Hindlimb muscle (tissue), 1 donor: ENCODE data around the gene MARCHF9. TPM values are rescaled to one million over a fixed set of nuclear protein-coding genes. Genes with fewer than 3 reads are reported as not detected.
"Not testable (repeated sequence)": the region's sequence is repeated elsewhere in the genome, so short reads cannot be mapped to it uniquely, and the experiment has no call there.

ENCODE experiments used
- DNase-seq: peaks from one replicate; pipeline ENCODE4 v3.0.0-alpha.2; 2013
- polyA plus RNA-seq: library from polyadenylated mRNA; unstranded; fragments of 120-200 nt; gene quantifications from one replicate; pipeline ENCODE4 v1.2.1, GENCODE V29; 2013; ENCODE audit not compliant: insufficient read length

The MARCHF9 gene, protein sequence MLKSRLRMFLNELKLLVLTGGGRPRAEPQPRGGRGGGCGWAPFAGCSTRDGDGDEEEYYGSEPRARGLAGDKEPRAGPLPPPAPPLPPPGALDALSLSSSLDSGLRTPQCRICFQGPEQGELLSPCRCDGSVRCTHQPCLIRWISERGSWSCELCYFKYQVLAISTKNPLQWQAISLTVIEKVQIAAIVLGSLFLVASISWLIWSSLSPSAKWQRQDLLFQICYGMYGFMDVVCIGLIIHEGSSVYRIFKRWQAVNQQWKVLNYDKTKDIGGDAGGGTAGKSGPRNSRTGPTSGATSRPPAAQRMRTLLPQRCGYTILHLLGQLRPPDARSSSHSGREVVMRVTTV
- 9.6 TPM for polyA plus RNA-seq

DNA sequence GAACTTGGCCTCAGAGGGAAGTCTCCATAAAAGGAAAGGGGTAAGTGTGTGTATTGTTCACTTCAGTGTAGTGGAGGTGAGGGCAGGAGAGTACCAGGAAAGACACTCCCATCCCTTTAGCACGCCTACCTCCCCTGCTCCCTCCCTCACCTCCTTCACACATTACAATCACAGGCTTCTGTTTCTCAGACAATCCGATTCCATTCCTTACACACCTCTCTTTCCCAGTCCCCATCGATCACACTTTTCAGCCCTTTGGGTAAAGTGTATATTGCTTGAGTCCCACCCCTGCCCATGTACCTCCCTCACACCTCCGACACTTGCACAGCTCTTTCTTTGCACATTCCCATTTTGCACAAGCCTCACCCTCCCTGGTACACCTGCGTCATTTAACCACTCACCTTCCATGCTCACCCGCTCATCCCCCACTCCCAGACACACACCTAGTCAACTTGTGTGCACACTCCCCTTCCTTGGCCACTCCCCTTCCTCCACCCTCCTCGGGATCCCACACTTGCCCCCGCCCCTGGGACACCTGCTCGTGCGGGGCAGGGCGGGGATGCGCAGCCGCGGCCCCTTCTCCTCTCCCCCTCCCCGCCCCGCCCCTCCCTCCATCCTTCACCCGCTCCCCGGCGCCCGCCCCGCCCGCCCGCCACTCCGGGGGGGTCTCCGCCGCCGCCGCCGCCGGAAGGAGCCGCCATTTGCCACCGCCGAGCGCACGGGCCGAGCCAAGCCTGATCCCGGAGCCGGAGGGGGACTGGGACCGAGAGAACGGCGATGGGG is at the start of gene MARCHF9:
Gene MARCHF9, plus strand, starts transcription at position 693 of the 783 bp plus-strand sequence. CDS start 426 bp downstream, outside the sequence.
- DNase-seq: no peak

DNA sequence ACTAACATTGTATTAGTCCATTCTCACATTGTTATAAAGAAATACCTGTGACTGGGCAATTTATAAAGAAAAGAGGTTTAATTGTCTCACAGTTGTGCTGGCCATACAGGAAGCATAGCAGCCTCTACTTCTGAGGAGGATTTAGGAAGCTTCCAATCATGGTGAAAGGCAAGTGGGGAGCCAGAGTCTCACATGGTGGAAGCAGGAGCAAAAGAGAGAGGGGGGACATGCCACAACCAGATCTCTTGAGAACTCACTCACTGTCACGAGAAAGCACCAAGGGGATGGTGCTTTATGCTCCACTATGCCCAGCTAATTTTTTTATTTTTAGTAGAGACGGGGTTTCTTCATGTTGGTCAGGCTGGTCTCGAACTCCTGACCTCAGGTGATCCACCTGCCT is 47.7 kb upstream of the MARCHF9 start:
- no peak for DNase-seq

DNA sequence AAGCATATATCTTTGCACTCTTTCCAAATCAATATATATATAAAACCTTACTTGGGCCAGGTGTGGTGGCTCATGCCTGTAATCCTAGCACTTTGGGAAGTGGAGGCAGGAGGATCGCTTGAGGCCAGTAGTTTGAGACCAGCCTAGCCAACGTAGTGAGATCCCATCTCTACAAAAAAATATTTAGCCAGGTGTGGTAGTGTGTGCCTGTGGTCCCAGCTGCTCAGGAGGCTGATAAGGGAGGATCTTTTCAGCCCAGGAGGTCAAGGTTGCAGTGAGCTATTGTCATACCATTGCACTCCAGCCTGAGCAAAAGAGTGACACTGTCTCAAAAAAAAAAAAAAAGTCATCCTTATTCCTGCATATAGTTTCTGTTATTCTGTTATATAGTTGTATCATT is 46.6 kb upstream of the MARCHF9 start:
- no peak for DNase-seq

DNA sequence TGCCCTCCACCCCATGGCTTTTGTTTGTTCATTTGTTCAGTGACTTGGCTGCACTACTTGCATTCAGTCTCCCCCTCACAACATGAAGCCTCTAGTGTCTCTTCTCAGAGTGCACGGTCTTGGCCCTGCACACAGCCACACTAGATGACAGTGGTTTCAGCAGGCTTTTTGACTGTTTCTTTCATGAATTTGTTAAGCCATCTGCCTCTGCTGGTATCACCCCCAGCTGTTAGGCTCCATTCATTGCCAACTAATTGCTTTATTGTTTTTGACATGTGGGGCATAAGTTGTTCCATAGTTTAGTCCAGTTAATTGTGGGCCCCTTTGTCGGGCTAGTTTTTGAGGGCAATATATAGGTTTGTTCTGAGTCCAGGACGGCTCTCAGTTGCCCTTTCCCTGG is 42.2 kb upstream of the MARCHF9 start:
- no peak for DNase-seq

DNA sequence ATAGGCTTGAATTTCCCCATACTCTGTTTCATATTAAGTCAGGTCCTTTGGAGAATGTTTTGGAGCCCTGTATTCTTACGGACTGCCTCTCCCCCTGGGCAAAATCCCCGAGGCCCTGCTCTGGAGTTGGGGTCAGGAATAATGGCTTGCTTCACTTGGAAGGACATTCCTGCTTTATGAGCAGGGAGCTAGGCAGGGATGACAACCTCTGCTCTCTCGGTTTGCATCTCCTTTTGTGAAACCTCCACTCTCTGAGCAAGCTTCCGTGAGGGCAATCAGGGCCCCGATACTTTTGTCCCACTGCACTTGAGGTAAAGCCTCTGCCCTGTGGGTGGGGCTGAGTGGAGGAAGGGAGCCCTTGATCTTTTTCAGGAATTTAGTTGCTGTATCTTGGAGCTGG is 41.7 kb upstream of the MARCHF9 start:
- no peak for DNase-seq

DNA sequence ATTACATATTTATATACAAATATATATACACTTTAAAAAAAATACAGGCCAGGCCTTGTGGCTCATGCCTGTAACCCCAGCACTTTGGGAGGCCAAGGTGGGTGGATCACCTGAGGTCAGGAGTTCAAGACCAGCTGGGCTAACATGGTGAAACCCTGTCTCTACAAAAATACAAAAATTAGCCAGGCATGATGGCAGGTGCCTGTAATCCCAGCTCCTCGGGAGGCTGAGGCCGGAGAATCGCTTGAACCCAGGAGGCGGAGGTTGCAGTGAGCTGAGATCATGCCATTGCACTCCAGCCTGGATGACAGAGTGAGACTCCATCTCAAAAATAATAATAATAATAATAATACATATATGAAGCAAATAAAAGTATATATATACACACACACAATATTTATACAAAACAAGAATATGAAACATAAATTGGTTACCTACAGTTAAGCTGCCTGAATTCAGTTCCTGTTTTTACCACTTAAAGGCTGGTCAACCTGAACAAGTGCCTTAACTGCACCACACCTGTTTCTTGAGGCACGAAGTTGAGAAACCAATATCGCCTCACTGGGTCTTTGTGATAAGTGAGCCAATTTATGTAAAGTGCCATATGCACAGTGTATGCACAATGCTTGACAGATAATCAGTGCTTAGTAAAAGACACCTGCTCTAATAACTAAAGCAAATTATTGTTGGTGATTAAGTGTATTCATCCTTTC is 39.7 kb upstream of the MARCHF9 start:
- not testable (repeated sequence) for DNase-seq

DNA sequence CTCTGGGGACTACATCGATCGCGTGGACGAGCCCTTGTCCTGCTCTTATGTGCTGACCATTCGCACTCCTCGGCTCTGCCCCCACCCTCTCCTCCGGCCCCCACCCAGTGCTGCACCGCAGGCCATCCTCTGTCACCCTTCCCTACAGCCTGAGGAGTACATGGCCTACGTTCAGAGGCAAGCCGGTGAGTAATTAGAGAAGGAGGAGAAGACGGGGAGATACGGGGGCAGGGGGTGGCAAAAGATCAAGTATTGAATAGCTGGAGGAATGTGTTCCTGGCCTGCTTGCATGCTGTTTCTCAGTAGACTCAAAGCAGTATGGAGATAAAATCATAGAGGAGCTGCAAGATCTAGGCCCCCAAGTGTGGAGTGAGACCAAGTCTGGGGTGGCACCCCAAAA is 39.1 kb upstream of the MARCHF9 start:
- DNase-seq: no peak

DNA sequence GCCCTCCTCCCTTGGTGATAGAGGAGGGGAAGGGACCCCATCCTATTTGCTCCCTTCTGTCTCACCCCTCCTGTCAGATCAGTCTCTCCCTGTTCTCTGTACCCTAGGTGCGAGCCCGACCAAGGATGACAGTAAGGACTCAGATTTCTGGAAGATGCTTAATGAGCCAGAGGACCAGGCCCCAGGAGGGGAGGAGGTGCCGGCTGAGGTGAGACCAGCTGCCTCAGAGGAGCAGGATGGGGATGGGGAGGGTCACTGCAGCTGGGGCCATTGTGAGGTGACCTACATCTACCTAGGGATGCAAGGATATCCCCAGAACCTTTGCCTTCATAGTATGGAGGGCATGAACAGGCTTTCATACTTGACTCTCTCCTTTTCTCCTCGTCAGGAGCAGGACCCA is 38.6 kb upstream of the MARCHF9 start:
- no peak for DNase-seq

DNA sequence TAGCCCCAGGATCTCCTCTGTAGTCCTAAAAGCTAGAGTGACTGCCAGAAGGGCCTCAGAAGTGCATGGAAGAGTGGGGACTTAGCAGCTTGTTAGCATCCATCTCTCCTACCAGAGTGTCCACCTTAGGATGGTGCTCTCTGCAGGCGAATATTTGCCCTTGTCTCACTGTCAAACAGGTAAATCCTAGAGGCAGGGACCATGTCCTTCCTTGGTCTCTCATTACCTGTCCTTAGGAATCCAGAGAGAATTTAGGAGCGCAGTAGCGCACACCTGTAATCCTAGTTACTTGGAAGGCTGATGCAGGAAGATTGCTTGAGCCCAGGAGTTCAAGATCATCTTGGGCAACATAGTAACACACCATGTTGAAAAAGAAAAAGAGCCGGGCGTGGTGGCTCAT is 37.8 kb upstream of the MARCHF9 start:
- no peak for DNase-seq

DNA sequence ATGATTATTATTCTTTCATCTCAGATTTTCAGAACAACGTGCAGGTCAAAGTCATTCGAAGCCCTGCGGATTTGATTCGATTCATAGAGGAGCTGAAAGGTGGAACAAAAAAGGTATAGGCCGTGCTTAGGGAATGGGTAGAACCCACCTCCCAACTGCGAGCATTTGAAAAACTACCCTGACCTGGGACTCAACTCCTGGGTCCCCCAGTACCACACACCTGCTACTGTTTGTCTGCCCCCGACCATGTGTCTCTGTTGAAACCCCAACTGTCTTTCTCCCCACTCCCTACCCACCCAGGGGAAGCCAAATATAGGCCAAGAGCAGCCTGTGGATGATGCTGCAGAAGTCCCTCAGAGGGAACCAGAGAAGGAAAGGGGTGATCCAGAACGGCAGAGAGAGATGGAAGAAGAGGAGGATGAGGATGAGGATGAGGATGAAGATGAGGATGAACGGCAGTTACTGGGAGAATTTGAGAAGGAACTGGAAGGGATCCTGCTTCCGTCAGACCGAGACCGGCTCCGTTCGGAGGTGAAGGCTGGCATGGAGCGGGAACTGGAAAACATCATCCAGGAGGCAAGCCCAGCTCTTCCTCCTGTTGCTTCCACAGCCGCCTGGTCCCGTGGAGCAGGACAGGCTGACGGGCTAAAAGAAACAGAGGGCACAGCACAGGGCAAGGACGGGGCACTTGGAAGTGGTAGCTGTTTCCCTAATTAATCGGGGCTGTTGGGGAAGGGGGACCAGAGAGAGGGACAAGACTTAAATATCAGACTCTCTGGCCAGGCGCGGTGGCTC is 36.9 kb upstream of the MARCHF9 start:
- DNase-seq: no peak

DNA sequence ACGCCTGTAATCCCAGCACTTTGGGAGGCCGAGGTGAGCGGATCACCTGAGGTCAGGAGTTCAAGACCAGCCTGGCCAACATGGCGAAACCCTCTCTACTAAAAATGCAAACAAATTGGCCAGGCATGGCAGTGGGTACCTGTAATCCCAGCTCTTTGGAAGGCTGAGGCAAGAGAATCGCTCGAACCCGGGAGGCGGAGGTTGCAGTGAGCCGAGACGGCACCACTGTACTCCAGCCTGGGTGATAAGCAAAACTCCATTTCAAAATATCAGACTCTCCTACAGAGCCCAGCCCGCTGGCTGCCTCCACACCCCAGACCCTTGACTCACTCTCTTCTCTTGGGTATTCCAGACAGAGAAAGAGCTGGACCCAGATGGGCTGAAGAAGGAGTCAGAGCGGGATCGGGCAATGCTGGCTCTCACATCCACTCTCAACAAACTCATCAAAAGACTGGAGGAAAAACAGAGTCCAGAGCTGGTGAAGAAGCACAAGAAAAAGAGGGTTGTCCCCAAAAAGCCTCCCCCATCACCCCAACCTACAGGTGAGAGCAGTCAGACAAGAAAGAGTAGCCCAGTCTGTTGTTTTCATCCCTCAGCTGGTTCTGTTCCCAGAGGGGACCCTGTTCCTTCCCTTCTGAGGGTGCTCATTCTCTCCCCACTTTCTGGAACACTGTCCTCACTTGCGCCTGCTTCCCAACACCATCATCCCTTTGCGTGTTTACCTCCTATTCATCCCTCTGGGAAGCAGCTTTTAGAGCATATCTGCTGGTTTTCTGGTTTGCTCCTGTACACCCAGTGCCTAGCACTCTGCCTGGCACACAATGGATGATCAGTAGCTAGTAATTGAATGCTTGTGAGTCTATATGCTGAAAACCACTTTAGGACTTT is 36.0 kb upstream of the MARCHF9 start:
- no peak for DNase-seq

DNA sequence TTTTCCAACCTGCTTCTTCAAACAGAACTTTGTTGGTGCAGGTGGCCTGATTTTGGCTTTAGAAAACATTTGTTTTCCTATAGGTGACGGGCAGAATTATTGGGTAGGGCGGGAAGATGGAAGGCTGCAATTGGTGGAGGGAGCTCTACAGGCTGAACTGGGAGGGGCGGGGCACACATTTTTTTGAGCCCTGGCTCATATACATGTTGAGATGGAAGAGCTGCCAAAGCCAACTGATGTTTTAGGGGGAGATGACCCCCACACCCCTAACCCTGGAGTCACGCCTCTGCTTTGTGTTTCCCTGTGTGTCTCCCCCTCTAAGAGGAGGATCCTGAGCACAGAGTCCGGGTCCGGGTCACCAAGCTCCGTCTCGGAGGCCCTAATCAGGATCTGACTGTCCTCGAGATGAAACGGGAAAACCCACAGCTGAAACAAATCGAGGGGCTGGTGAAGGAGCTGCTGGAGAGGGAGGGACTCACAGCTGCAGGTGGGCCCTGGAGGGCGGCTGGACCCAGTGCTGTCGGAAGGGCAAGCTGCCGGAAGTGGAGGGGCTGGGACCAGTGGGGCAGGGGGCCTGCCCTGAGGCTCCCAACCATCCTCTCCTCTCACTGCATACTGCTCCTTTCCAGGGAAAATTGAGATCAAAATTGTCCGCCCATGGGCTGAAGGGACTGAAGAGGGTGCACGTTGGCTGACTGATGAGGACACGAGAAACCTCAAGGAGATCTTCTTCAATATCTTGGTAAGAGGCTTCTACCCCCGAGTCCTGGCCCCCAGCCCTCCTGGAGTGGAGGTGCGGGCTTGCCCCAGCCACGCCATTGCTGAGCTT is 34.9 kb upstream of the MARCHF9 start:
- no peak for DNase-seq

DNA sequence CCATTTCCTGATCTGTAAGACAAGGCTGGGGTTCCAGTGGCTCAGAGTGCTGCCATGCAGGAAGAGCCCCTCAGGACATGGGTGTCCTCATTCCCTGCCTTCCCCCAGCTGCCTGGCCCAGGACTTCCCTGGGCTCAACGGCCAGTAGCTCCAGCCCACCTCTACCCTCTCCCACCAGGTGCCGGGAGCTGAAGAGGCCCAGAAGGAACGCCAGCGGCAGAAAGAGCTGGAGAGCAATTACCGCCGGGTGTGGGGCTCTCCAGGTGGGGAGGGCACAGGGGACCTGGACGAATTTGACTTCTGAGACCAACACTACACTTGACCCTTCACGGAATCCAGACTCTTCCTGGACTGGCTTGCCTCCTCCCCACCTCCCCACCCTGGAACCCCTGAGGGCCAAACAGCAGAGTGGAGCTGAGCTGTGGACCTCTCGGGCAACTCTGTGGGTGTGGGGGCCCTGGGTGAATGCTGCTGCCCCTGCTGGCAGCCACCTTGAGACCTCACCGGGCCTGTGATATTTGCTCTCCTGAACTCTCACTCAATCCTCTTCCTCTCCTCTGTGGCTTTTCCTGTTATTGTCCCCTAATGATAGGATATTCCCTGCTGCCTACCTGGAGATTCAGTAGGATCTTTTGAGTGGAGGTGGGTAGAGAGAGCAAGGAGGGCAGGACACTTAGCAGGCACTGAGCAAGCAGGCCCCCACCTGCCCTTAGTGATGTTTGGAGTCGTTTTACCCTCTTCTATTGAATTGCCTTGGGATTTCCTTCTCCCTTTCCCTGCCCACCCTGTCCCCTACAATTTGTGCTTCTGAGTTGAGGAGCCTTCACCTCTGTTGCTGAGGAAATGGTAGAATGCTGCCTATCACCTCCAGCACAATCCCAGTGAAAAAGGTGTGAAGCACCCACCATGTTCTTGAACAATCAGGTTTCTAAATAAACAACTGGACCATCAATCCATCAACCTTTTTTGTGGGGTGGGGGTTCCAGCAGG is 34.0 kb upstream of the MARCHF9 start:
- no peak for DNase-seq

DNA sequence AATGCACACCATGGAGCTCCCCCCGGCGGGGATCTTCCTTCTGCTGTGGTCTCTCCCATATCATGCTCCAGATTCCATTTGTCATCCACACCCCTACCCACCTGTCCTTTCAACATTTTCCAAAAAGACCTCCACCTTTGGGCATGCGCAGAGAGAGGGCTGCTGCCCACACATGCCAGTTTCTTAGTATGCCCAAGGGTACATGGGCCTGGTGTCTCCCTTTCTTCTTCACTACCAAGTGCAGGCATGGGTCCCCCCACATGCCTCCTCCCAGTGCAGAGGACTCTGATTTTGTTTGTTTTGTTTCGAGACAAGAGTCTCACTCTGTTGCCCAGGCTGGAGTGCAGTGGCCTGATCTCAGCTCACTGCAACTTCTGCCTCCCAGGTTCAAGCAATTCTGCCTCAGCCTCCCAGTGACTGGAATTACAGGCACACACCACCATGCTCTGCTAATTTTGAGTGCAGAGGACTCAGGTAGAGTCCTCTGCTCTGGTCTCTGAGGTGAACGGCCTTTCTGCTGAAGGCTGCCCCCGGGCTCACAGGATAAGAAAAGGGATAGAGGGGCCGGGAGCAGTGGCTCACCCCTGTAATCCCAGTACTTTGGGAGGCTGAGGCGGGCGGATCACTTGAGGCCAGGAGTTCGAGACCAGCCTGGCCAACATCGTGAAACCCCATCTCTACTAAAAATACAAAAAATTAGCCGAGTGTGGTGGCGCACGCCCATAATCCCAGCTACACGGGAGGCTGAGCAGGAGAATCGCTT is 32.9 kb upstream of the MARCHF9 start:
- not testable (repeated sequence) for DNase-seq

DNA sequence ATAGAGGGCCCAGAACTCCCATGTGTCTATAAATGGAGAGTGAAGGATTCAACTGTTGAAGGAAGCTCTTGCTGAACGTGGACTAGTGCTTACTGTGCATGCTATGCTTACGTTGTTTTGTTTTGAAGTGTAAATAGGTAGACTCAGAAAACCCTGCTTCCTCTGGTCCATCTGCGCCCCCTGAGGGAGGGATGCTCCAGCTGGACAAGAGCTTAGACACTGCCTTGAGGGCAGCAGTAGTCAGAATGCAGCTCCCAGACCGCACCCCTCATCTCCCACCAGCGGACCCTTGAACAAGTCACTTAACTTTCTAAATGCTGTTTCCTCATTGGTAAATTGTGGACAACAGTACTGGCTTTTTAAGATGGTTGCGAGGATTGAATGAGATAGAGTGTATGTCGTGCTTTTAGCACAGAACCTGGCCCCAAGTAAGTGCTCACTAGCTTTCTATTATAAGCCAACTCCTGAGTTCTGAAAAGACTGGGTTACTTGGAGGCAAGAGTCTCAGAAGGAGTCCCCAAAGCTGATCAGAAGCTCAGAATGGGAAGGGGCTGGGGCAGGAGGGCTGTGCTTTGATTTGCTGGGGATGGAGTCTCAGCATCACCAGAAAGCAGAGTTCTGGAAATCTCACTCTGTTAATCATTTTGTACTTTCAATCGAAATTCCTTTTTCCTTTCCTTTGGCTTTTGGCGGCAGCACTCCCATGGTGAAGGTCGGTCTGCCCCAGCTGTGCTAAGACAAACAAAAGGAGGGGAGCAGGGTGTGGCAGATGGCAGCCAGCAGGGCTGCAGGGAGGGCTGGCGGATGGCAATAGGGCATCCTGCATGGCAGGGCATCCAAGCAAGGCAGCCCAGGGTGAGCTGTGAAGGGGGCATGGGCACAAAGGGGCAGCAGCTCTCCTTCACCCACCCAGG is 31.9 kb upstream of the MARCHF9 start:
- DNase-seq: no peak

DNA sequence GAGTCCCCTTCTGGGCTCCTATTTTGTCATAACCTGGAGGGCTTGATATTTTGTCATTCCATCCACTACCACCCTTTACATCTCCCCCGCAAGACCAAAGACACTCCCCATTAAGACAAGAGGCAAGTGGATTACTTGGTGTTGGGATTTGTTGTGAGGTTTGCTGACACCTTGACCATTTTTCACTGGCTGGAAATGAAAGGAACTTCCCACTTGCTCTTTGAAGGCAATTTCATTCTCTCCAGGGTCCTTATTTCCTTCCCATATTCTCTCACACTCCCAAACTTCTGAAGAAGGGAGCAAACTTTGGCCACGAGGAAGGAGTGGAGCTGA is 31.3 kb upstream of the MARCHF9 start:
- DNase-seq: no peak
